IMR-90 (cell line): Measurements from ENCODE around the gene RAD51B. TPM values are rescaled to one million over a fixed set of nuclear protein-coding genes. Genes with fewer than 3 reads are reported as not detected.

Experiments
- ATAC-seq: fragments of 200-7000 bp; cut with Tn5 transposase; 2 replicates; pipeline ENCODE4 v1.9.1; 2020; ENCODE audit warnings: low read depth, mild to moderate bottlenecking, moderate library complexity
- BruUV-seq: library from RNA; stranded (reverse); fragments of 400-500 nt; replicated peaks from 2 replicates; lab custom pipeline; 2021; lab: Mats Ljungman, UMichigan
- CTCF ChIA-PET: fragments of 300-600 bp; formaldehyde crosslinking; extraction: SDS; loops from one replicate; lab custom pipeline; 2021; ENCODE audit warnings: antibody characterized with exemption; lab: Yijun Ruan, JAX
- POLR2A ChIA-PET: fragments of 300-600 bp; sonication (Branson Sonifier 250); formaldehyde crosslinking; loops from one replicate; lab custom pipeline; 2022; ENCODE audit warnings: antibody characterized with exemption; ENCODE audit not compliant: unreplicated experiment; lab: Charles Lee
- DNase-seq: peaks from one replicate; pipeline ENCODE4 v3.0.0; 2013
- H2AFZ ChIP-seq: replicated peaks from 2 replicates; pipeline ENCODE3; 2013; ENCODE audit warnings: low read length, mild to moderate bottlenecking; ENCODE audit not compliant: poor library complexity
- H2AK5ac ChIP-seq: 2 replicates; pipeline ENCODE4 v1.6.1; 2013; ENCODE audit warnings: low read depth, low read length, inconsistent platforms
- H2AK9ac ChIP-seq: replicated peaks from 2 replicates; pipeline ENCODE3; 2013; ENCODE audit warnings: mild to moderate bottlenecking, low read depth, low read length, moderate library complexity; ENCODE audit not compliant: poor library complexity
- H2BK120ac ChIP-seq: 2 replicates; pipeline ENCODE4 v1.6.1; 2013; ENCODE audit warnings: low read depth, low read length, inconsistent platforms
- H2BK15ac ChIP-seq: 3 replicates; pipeline ENCODE4 v1.6.1; 2013; ENCODE audit warnings: low read depth, low read length, inconsistent platforms
- H2BK20ac ChIP-seq: 2 replicates; pipeline ENCODE4 v1.6.1; 2013; ENCODE audit warnings: low read depth, mild to moderate bottlenecking, inconsistent platforms, low read length, moderate library complexity
- H2BK5ac ChIP-seq: 2 replicates; pipeline ENCODE4 v1.6.1; 2013; ENCODE audit warnings: mild to moderate bottlenecking, low read depth, low read length, inconsistent platforms; ENCODE audit not compliant: poor library complexity, severe bottlenecking
- H3K14ac ChIP-seq: replicated peaks from 2 replicates; pipeline ENCODE4 v1.6.1; 2013; ENCODE audit warnings: low read depth, low read length, inconsistent platforms
- H3K18ac ChIP-seq: 2 replicates; pipeline ENCODE4 v1.6.1; 2013; ENCODE audit warnings: low read depth, low read length, control low read depth
- H3K23ac ChIP-seq: 2 replicates; pipeline ENCODE4 v1.6.1; 2013; ENCODE audit warnings: low read depth, low read length, inconsistent platforms
- H3K27ac ChIP-seq: 2 replicates; pipeline ENCODE4 v1.5.1; 2013; ENCODE audit warnings: mild to moderate bottlenecking, control low read depth, low read length; ENCODE audit not compliant: insufficient read depth
- H3K27me3 ChIP-seq: 2 replicates; pipeline ENCODE4 v1.6.1; 2013; ENCODE audit warnings: low read length; ENCODE audit not compliant: control insufficient read depth, insufficient read depth
- H3K36me3 ChIP-seq: 2 replicates; pipeline ENCODE4 v1.6.1; 2013; ENCODE audit warnings: low read length, mixed read lengths; ENCODE audit not compliant: control insufficient read depth, insufficient read depth
- H3K4ac ChIP-seq: 2 replicates; pipeline ENCODE4 v1.6.1; 2013; ENCODE audit warnings: low read depth, low read length, inconsistent platforms
- H3K4me1 ChIP-seq: 2 replicates; pipeline ENCODE4 v1.6.1; 2013; ENCODE audit warnings: low read length, mixed read lengths; ENCODE audit not compliant: control insufficient read depth, insufficient read depth
- H3K4me2 ChIP-seq: 2 replicates; pipeline ENCODE4 v1.6.1; 2013; ENCODE audit warnings: low read depth, mild to moderate bottlenecking, control low read depth, low read length, moderate library complexity
- H3K4me3 ChIP-seq: 2 replicates; pipeline ENCODE4 v1.5.1; 2013; ENCODE audit warnings: low read depth, mild to moderate bottlenecking, control low read depth, low read length, moderate library complexity; ENCODE audit not compliant: insufficient read depth
- H3K56ac ChIP-seq: 2 replicates; pipeline ENCODE4 v1.6.1; 2013; ENCODE audit warnings: low read length, inconsistent platforms; ENCODE audit not compliant: insufficient read depth; ENCODE audit errors: extremely low read depth
- H3K79me1 ChIP-seq, 2 experiments: 2 replicates each; pipeline ENCODE4 v1.6.1; 2013; ENCODE audit warnings: low read length in 2 of 2, inconsistent platforms in 1 of 2, low read depth in 1 of 2
- H3K9ac ChIP-seq: 2 replicates; pipeline ENCODE4 v1.6.1; 2013; ENCODE audit warnings: low read depth, low read length, control low read depth
- H3K9me1 ChIP-seq: 2 replicates; pipeline ENCODE4 v1.6.1; 2013; ENCODE audit warnings: low read length, inconsistent platforms; ENCODE audit not compliant: insufficient read depth
- H3K9me3 ChIP-seq: 2 replicates; pipeline ENCODE4 v1.6.1; 2013; ENCODE audit warnings: low read length; ENCODE audit not compliant: control insufficient read depth, insufficient read depth
- H4K20me1 ChIP-seq: 2 replicates; pipeline ENCODE4 v1.6.1; 2013; ENCODE audit warnings: low read length, inconsistent platforms; ENCODE audit not compliant: insufficient read depth
- H4K5ac ChIP-seq: 2 replicates; pipeline ENCODE4 v1.6.1; 2013; ENCODE audit warnings: mild to moderate bottlenecking, low read depth, low read length, control low read depth
- H4K8ac ChIP-seq, 2 experiments: 2 replicates each; pipeline ENCODE4 v1.6.1; 2013; ENCODE audit warnings: low read depth in 2 of 2, low read length in 2 of 2, control low read depth in 1 of 2, inconsistent platforms in 1 of 2
- H4K91ac ChIP-seq: 2 replicates; pipeline ENCODE4 v1.6.1; 2013; ENCODE audit warnings: low read depth, low read length, inconsistent platforms; ENCODE audit not compliant: insufficient read depth
- BHLHE40 ChIP-seq: fragments of 150-350 bp; IDR thresholded peaks from 2 replicates; pipeline ENCODE4 v1.6.1; 2016; ENCODE audit warnings: mild to moderate bottlenecking, low read depth, low read length
- CEBPB ChIP-seq: IDR thresholded peaks from 2 replicates; pipeline ENCODE4 v1.6.1; 2012; ENCODE audit warnings: low read depth, low read length, improper control_type of control experiment
- CHD1 ChIP-seq: IDR thresholded peaks from 2 replicates; pipeline ENCODE4 v1.6.1; 2012; ENCODE audit warnings: low read depth, low read length, improper control_type of control experiment
- ELK1 ChIP-seq: fragments of 150-350 bp; IDR thresholded peaks from 2 replicates; pipeline ENCODE4 v1.6.1; 2016; ENCODE audit warnings: low read depth, mild to moderate bottlenecking, low read length, moderate library complexity, borderline replicate concordance
- FOS ChIP-seq: fragments of 150-350 bp; IDR thresholded peaks from 2 replicates; pipeline ENCODE4 v1.6.1; 2016; ENCODE audit warnings: low read depth, low read length
- MAFK ChIP-seq: IDR thresholded peaks from 2 replicates; pipeline ENCODE4 v1.6.1; 2012; ENCODE audit warnings: low read depth, low read length, improper control_type of control experiment
- MAZ ChIP-seq: IDR thresholded peaks from 2 replicates; pipeline ENCODE4 v1.6.1; 2012; ENCODE audit warnings: low read depth, mild to moderate bottlenecking, low read length, improper control_type of control experiment, moderate library complexity, borderline replicate concordance
- NFE2L2 ChIP-seq: fragments of 150-350 bp; IDR thresholded peaks from 2 replicates; pipeline ENCODE4 v1.6.1; 2016; ENCODE audit warnings: low read depth, mild to moderate bottlenecking, low read length
- POLR2A ChIP-seq: IDR thresholded peaks from 2 replicates; pipeline ENCODE4 v1.6.1; 2012; ENCODE audit warnings: mild to moderate bottlenecking, low read depth, low read length
- RAD21 ChIP-seq: IDR thresholded peaks from 2 replicates; pipeline ENCODE4 v1.6.1; 2012; ENCODE audit warnings: low read length, improper control_type of control experiment
- RFX5 ChIP-seq: IDR thresholded peaks from 2 replicates; pipeline ENCODE4 v1.8.0; 2012; ENCODE audit warnings: low read depth, mild to moderate bottlenecking, low read length, moderate library complexity
- SMC3 ChIP-seq: fragments of 150-350 bp; IDR thresholded peaks from 2 replicates; pipeline ENCODE4 v1.6.1; 2016; ENCODE audit warnings: low read depth, mild to moderate bottlenecking, antibody characterized with exemption, low read length, moderate library complexity
- USF2 ChIP-seq: fragments of 150-350 bp; IDR thresholded peaks from 2 replicates; pipeline ENCODE4 v1.6.1; 2017; ENCODE audit warnings: mild to moderate bottlenecking, antibody characterized with exemption, low read length, low read depth
- WGBS, 2 experiments: methylation state at CpG; one replicate each; pipeline versions ENCODE4 v1.1.5 to v1.1.7; 2013; ENCODE audit warnings: missing lambda C conversion rate in 2 of 2; ENCODE audit not compliant: insufficient read length in 1 of 2; ENCODE audit errors: extremely low coverage in 2 of 2; 5-methylcytosine and 5-hydroxymethylcytosine counted together
- dilution Hi-C: fragments of 300-500 bp; cut with HindIII; formaldehyde crosslinking; loops from one replicate; pipeline ENCODE4 v1.14.3; 2018; ENCODE audit warnings: low sequenced_read_pairs; ENCODE audit not compliant: unreplicated experiment
- in situ Hi-C: fragments of 300-500 bp; cut with MboI; formaldehyde crosslinking; loops from 3 replicates; pipeline ENCODE4 v1.14.3; 2019; ENCODE audit warnings: low sequenced_read_pairs, inconsistent platforms, mixed read lengths
- intact Hi-C: fragments of 100-400 bp; cut with micrococcal nuclease; formaldehyde crosslinking; loops from 2 replicates; pipeline ENCODE4 v1.10.0; 2022
- polyA plus RNA-seq, 3 experiments: library from polyadenylated mRNA; depleted of rRNA; stranded (reverse); fragments of >200 nt; gene quantifications; 2 replicates each; pipeline ENCODE4 v1.2.3, GENCODE V29; 2012; ENCODE audit warnings: low replicate concordance in 1 of 3
- total RNA-seq: library from RNA; depleted of rRNA; stranded (reverse); fragments of >200 nt; gene quantifications from 2 replicates; pipeline ENCODE4 v1.2.3, GENCODE V29; 2012
- TF ChIP-seq, protein P1 (sequence below): conservative IDR thresholded peaks from 2 replicates; pipeline ENCODE4 v1.5.1; 2012; ENCODE audit warnings: mild to moderate bottlenecking, low read depth, low read length, improper control_type of control experiment

Gene RAD51B
- total and polyA plus RNA-seq, 2 of the 4 experiments (the other 2 are of a cell fraction) = 5.1 to 18.8 TPM

- peak overlapping the region; percentile 98 for H2AK5ac ChIP-seq
- BruUV-seq = no TSS peak
- peak overlapping the region; percentile 66 for H2AK9ac ChIP-seq
- H4K8ac ChIP-seq = peak overlapping the region; percentile 67 to 92
- peak; percentile 88 for ATAC-seq
- H3K18ac ChIP-seq = peak overlapping the region; percentile 82
- ChIA-PET CTCF (interaction anchor here (0.8 to 1.0 kb wide), 2 partner anchors 14 kb away, joined by 3 read pairs; no protein-coding TSS in a partner anchor), POLR2A (interaction anchor here (0.5 to 1.2 kb wide), 4 partner anchors 14 to 355 kb away, joined by 3 to 7 read pairs (median 4); no protein-coding TSS in a partner anchor)
- intact Hi-C loops (loop anchor here (10.0 kb wide), 2 partner anchors 107 to 257 kb away; no protein-coding TSS in a partner anchor), in situ Hi-C loops (no loop called here), dilution Hi-C loops (no loop called here)
- H3K9me1 ChIP-seq = peaks cover 36% of the 10 kb centered on the region
- H3K9me3 ChIP-seq = no peaks in the 10 kb centered on the region
- peak overlapping the region; percentile 80 for H4K5ac ChIP-seq
- no peaks in the 10 kb centered on the region for H3K79me1 ChIP-seq
- H3K27me3 ChIP-seq = no peaks in the 10 kb centered on the region
- peak overlapping the region; percentile 90 for H3K23ac ChIP-seq
- peak overlapping the region; percentile 72 for H2AFZ ChIP-seq
- H3K9ac ChIP-seq = peak overlapping the region; percentile 47
- H4K20me1 ChIP-seq = no peaks in the 10 kb centered on the region
- H3K27ac ChIP-seq = peak overlapping the region; percentile 93
- H3K36me3 ChIP-seq = no peaks in the 10 kb centered on the region
- H3K4me3 ChIP-seq = no peak overlapping the region
- peak overlapping the region; percentile 92 for H3K4ac ChIP-seq
- peak overlapping the region; percentile 13; the same call in 1 of the 2 replicates for H3K4me2 ChIP-seq
- H4K91ac ChIP-seq = peak overlapping the region; percentile 89
- peaks cover 34% of the 10 kb centered on the region for H3K4me1 ChIP-seq
- peak overlapping the region; percentile 96 for H2BK15ac ChIP-seq
- H2BK5ac ChIP-seq = peak overlapping the region; percentile 94
- peak overlapping the region; percentile 96 for H2BK20ac ChIP-seq
- WGBS, 2 experiments = 48% methylated on average over 6 of the region's 22 CpGs; no CpG with 5 or more reads in 1 of the 2 experiments
- H3K56ac ChIP-seq = peak overlapping the region; percentile 65; the same call in 1 of the 2 replicates
- H3K14ac ChIP-seq = peak overlapping the region; percentile 81
- DNase-seq = peak; percentile 93
- H2BK120ac ChIP-seq = peak overlapping the region; percentile 96
- TF ChIP-seq BHLHE40 (no peak), MAZ (peak; percentile 35; the same call in 1 of the 2 replicates), NFE2L2 (peak; percentile 79), ELK1 (no peak), POLR2A (no peak), RAD21 (no peak; the same call in 1 of the 2 replicates), CHD1 (no peak), RFX5 (no peak), USF2 (no peak), MAFK (no peak), FOS (peak; percentile 2; the same call in 1 of the 2 replicates), CEBPB (no peak), SMC3 (0 out of 2 replicates have a peak, but pooled peaks have one; percentile 5)
- TF ChIP-seq, protein P1, sequence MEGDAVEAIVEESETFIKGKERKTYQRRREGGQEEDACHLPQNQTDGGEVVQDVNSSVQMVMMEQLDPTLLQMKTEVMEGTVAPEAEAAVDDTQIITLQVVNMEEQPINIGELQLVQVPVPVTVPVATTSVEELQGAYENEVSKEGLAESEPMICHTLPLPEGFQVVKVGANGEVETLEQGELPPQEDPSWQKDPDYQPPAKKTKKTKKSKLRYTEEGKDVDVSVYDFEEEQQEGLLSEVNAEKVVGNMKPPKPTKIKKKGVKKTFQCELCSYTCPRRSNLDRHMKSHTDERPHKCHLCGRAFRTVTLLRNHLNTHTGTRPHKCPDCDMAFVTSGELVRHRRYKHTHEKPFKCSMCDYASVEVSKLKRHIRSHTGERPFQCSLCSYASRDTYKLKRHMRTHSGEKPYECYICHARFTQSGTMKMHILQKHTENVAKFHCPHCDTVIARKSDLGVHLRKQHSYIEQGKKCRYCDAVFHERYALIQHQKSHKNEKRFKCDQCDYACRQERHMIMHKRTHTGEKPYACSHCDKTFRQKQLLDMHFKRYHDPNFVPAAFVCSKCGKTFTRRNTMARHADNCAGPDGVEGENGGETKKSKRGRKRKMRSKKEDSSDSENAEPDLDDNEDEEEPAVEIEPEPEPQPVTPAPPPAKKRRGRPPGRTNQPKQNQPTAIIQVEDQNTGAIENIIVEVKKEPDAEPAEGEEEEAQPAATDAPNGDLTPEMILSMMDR = no peak
Observed at GRCh38 chr14:68651652-68652432, 832.3 kb downstream of the RAD51B start.
